ENCODE measurements around the gene PGBD1. TPM values are rescaled to one million over a fixed set of nuclear protein-coding genes. Genes with fewer than 3 reads are reported as not detected.

Gene PGBD1
- total and polyA plus RNA-seq, 2 of the 13 experiments (the other 11 are each of a cell fraction or from before 2014, with no cell fraction given): 3.6 to 6.9 TPM

GRCh38 chr6:28281288-28282064 is at the start of gene PGBD1 (continued):
- no peak for TF ChIP-seq HNRNPH1 (optimal IDR thresholded peaks at IDR 0.05; ENCODE audit: low read depth, low read length)
- TF ChIP-seq, protein P1, sequence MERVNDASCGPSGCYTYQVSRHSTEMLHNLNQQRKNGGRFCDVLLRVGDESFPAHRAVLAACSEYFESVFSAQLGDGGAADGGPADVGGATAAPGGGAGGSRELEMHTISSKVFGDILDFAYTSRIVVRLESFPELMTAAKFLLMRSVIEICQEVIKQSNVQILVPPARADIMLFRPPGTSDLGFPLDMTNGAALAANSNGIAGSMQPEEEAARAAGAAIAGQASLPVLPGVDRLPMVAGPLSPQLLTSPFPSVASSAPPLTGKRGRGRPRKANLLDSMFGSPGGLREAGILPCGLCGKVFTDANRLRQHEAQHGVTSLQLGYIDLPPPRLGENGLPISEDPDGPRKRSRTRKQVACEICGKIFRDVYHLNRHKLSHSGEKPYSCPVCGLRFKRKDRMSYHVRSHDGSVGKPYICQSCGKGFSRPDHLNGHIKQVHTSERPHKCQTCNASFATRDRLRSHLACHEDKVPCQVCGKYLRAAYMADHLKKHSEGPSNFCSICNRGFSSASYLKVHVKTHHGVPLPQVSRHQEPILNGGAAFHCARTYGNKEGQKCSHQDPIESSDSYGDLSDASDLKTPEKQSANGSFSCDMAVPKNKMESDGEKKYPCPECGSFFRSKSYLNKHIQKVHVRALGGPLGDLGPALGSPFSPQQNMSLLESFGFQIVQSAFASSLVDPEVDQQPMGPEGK (CRISPR knock-in tag; IDR thresholded peaks at IDR 0.05): peak; percentile 82
- no peak for TF ChIP-seq MBNL3 (CRISPR knock-in tag; conservative IDR thresholded peaks at IDR 0.05)
- TF ChIP-seq FOXJ3 (CRISPR knock-in tag; IDR thresholded peaks at IDR 0.05; ENCODE audit: borderline replicate concordance): peak; percentile 25; the same call in 1 of the 2 replicates
- peak; percentile 87 for TF ChIP-seq YEATS2 (CRISPR knock-in tag; IDR thresholded peaks at IDR 0.05; ENCODE audit: borderline replicate concordance)
- peak; percentile 64; the same call in 1 of the 2 replicates for TF ChIP-seq ZNF703 (CRISPR knock-in tag; IDR thresholded peaks at IDR 0.05; ENCODE audit: borderline replicate concordance)
- TF ChIP-seq, protein P2, sequence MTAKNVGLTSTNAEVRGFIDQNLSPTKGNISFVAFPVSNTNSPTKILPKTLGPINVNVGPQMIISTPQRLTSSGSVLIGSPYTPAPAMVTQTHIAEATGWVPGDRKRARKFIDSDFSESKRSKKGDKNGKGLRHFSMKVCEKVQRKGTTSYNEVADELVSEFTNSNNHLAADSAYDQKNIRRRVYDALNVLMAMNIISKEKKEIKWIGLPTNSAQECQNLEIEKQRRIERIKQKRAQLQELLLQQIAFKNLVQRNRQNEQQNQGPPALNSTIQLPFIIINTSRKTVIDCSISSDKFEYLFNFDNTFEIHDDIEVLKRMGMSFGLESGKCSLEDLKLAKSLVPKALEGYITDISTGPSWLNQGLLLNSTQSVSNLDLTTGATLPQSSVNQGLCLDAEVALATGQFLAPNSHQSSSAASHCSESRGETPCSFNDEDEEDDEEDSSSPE (CRISPR knock-in tag; IDR thresholded peaks at IDR 0.05): peak; percentile 73
- peak; percentile 65; the same call in 1 of the 2 replicates for TF ChIP-seq ZNF816 (CRISPR knock-in tag; IDR thresholded peaks at IDR 0.05; ENCODE audit: borderline replicate concordance)
- TF ChIP-seq NR2F6 (IDR thresholded peaks at IDR 0.05): no peak
- TF ChIP-seq NR2F6 (CRISPR knock-in tag; IDR thresholded peaks at IDR 0.05): peak; percentile 50; the same call in 1 of the 2 replicates
- TF ChIP-seq ZNF780A (CRISPR knock-in tag; IDR thresholded peaks at IDR 0.05): no peak; the same call in 1 of the 2 replicates
- TF ChIP-seq ZNF160 (CRISPR knock-in tag; IDR thresholded peaks at IDR 0.05): no peak
- TF ChIP-seq ZNF138 (CRISPR knock-in tag; IDR thresholded peaks at IDR 0.05; ENCODE audit: low read depth): no peak
- peak; percentile 64; the same call in 1 of the 2 replicates for TF ChIP-seq SNAPC2 (CRISPR knock-in tag; IDR thresholded peaks at IDR 0.05)
- peak; percentile 94 for TF ChIP-seq GABPB1 (CRISPR knock-in tag; IDR thresholded peaks at IDR 0.05)
- TF ChIP-seq MTA3 (CRISPR knock-in tag; IDR thresholded peaks at IDR 0.05): no peak
- TF ChIP-seq, protein P3, sequence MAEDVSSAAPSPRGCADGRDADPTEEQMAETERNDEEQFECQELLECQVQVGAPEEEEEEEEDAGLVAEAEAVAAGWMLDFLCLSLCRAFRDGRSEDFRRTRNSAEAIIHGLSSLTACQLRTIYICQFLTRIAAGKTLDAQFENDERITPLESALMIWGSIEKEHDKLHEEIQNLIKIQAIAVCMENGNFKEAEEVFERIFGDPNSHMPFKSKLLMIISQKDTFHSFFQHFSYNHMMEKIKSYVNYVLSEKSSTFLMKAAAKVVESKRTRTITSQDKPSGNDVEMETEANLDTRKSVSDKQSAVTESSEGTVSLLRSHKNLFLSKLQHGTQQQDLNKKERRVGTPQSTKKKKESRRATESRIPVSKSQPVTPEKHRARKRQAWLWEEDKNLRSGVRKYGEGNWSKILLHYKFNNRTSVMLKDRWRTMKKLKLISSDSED (CRISPR knock-in tag; IDR thresholded peaks at IDR 0.05): no peak
- no peak for TF ChIP-seq FOXK2 (IDR thresholded peaks at IDR 0.05)
- no peak for TF ChIP-seq JUN (CRISPR knock-in tag; IDR thresholded peaks at IDR 0.05)
- TF ChIP-seq ZNF333 (CRISPR knock-in tag; IDR thresholded peaks at IDR 0.05; ENCODE audit: borderline replicate concordance): 0 out of 2 replicates have a peak, but pooled peaks have one; percentile 58
- no peak for TF ChIP-seq PLRG1 (conservative IDR thresholded peaks at IDR 0.05)
- TF ChIP-seq SOX13 (IDR thresholded peaks at IDR 0.05): no peak
- peak in 1 of 2 experiments; percentile 48; a peak in 1 of 4 replicates for TF ChIP-seq SOX13 (CRISPR knock-in tag; conservative IDR thresholded peaks at IDR 0.05 in 1 of 2, IDR thresholded peaks at IDR 0.05 in 1 of 2)
- 0 out of 2 replicates have a peak, but pooled peaks have one; percentile 22 for TF ChIP-seq ZBTB20 (CRISPR knock-in tag; IDR thresholded peaks at IDR 0.05; ENCODE audit: borderline replicate concordance, low read depth)
- TF ChIP-seq ZNF17 (CRISPR knock-in tag; IDR thresholded peaks at IDR 0.05): no peak

Measured in HepG2 (cell line).